IPS-15b (cell line): ENCODE measurements around the gene PLSCR4.
"Not testable (repeated sequence)": the region's sequence is repeated elsewhere in the genome, so short reads cannot be mapped to it uniquely, and the experiment has no call there.

ENCODE experiments used
- H3K27me3 ChIP-seq: one replicate; pipeline ENCODE4 v1.6.1; 2013; ENCODE audit warnings: low read length; ENCODE audit not compliant: control insufficient read depth, insufficient read depth
- H3K36me3 ChIP-seq: one replicate; pipeline ENCODE4 v1.6.1; 2013; ENCODE audit warnings: low read length; ENCODE audit not compliant: control insufficient read depth, insufficient read depth
- H3K4me1 ChIP-seq: one replicate; pipeline ENCODE4 v1.6.1; 2013; ENCODE audit warnings: mild to moderate bottlenecking, low read length; ENCODE audit not compliant: control insufficient read depth, insufficient read depth
- H3K4me3 ChIP-seq: one replicate; pipeline ENCODE4 v1.5.1; 2013; ENCODE audit warnings: low read depth, low read length
- H3K9ac ChIP-seq: one replicate; pipeline ENCODE4 v1.6.1; 2013; ENCODE audit warnings: low read depth, mild to moderate bottlenecking, low read length
- H3K9me3 ChIP-seq: one replicate; pipeline ENCODE4 v1.6.1; 2013; ENCODE audit warnings: mild to moderate bottlenecking, low read length; ENCODE audit not compliant: control insufficient read depth, insufficient read depth

PLSCR4 gene

GRCh38 chr3:146250449-146251382 is at the start of gene PLSCR4:
Gene PLSCR4 (minus strand): TSS chr3:146251105. CDS start chr3:146222071, 29,034 bp downstream.
- Histone ChIP-seq H3K4me1 (no peaks in the 10 kb centered on the region), H3K9me3 (no peaks in the 10 kb centered on the region), H3K4me3 (peak within 1 kb of the TSS; percentile 70), H3K9ac (peak within 1 kb of the TSS; percentile 42), H3K36me3 (no peaks in the 10 kb centered on the region), H3K27me3 (peaks cover 8% of the 10 kb centered on the region)

GRCh38 chr3:146293401-146293800 is 42.5 kb upstream of the PLSCR4 start:
- H3K9me3 ChIP-seq, H3K27me3 ChIP-seq, H3K36me3 ChIP-seq, H3K4me1 ChIP-seq, H3K4me3 ChIP-seq, H3K9ac ChIP-seq: not testable (repeated sequence)

GRCh38 chr3:146283781-146284445 is 33.0 kb upstream of the PLSCR4 start:
- H3K9me3 ChIP-seq = no peaks in the 10 kb centered on the region
- no peaks in the 10 kb centered on the region for H3K27me3 ChIP-seq
- no peak overlapping the region for H3K9ac ChIP-seq
- no peak overlapping the region for H3K4me3 ChIP-seq
- H3K4me1 ChIP-seq = no peaks in the 10 kb centered on the region
- no peaks in the 10 kb centered on the region for H3K36me3 ChIP-seq

- Histone ChIP-seq H3K4me1 (no peaks in the 10 kb centered on the region), H3K36me3 (no peaks in the 10 kb centered on the region), H3K9me3 (no peaks in the 10 kb centered on the region), H3K4me3 (no peak overlapping the region), H3K9ac (no peak overlapping the region), H3K27me3 (no peaks in the 10 kb centered on the region)
These were observed 30.0 kb upstream of the PLSCR4 start for GRCh38 chr3:146280864-146281263.

- no peaks in the 10 kb centered on the region for H3K9me3 ChIP-seq
- H3K9ac ChIP-seq = no peak overlapping the region
- H3K27me3 ChIP-seq = no peaks in the 10 kb centered on the region
- H3K4me3 ChIP-seq = no peak overlapping the region
- no peaks in the 10 kb centered on the region for H3K4me1 ChIP-seq
- no peaks in the 10 kb centered on the region for H3K36me3 ChIP-seq
These were observed 29.0 kb upstream of the PLSCR4 start for GRCh38 chr3:146279951-146280350.

- H3K9me3 ChIP-seq = no peaks in the 10 kb centered on the region
- H3K4me1 ChIP-seq = no peaks in the 10 kb centered on the region
- no peak overlapping the region for H3K4me3 ChIP-seq
- H3K27me3 ChIP-seq = no peaks in the 10 kb centered on the region
- H3K9ac ChIP-seq = no peak overlapping the region
- H3K36me3 ChIP-seq = no peaks in the 10 kb centered on the region
These were observed 28.1 kb upstream of the PLSCR4 start for GRCh38 chr3:146279013-146279412.

- no peaks in the 10 kb centered on the region for H3K27me3 ChIP-seq
- no peak overlapping the region for H3K4me3 ChIP-seq
- H3K9ac ChIP-seq = no peak overlapping the region
- no peaks in the 10 kb centered on the region for H3K4me1 ChIP-seq
- H3K9me3 ChIP-seq = no peaks in the 10 kb centered on the region
- no peaks in the 10 kb centered on the region for H3K36me3 ChIP-seq
These were observed 27.2 kb upstream of the PLSCR4 start for GRCh38 chr3:146277953-146278631.

GRCh38 chr3:146275476-146275875 is 24.6 kb upstream of the PLSCR4 start:
- no peaks in the 10 kb centered on the region for H3K4me1 ChIP-seq
- H3K27me3 ChIP-seq = no peaks in the 10 kb centered on the region
- H3K4me3 ChIP-seq = no peak overlapping the region
- H3K36me3 ChIP-seq = no peaks in the 10 kb centered on the region
- H3K9ac ChIP-seq = no peak overlapping the region
- no peaks in the 10 kb centered on the region for H3K9me3 ChIP-seq

GRCh38 chr3:146274833-146275232 is 23.9 kb upstream of the PLSCR4 start:
- H3K36me3 ChIP-seq = no peaks in the 10 kb centered on the region
- H3K4me3 ChIP-seq = no peak overlapping the region
- H3K9ac ChIP-seq = no peak overlapping the region
- H3K9me3 ChIP-seq = no peaks in the 10 kb centered on the region
- no peaks in the 10 kb centered on the region for H3K27me3 ChIP-seq
- no peaks in the 10 kb centered on the region for H3K4me1 ChIP-seq

GRCh38 chr3:146273721-146274407 is 23.0 kb upstream of the PLSCR4 start:
- no peak overlapping the region for H3K4me3 ChIP-seq
- no peaks in the 10 kb centered on the region for H3K4me1 ChIP-seq
- H3K9ac ChIP-seq = no peak overlapping the region
- H3K36me3 ChIP-seq = no peaks in the 10 kb centered on the region
- H3K27me3 ChIP-seq = no peaks in the 10 kb centered on the region
- no peaks in the 10 kb centered on the region for H3K9me3 ChIP-seq

GRCh38 chr3:146271180-146271579 is 20.3 kb upstream of the PLSCR4 start:
- Histone ChIP-seq H3K4me3 (no peak overlapping the region), H3K9me3 (no peaks in the 10 kb centered on the region), H3K4me1 (peaks cover 4% of the 10 kb centered on the region), H3K36me3 (no peaks in the 10 kb centered on the region), H3K27me3 (no peaks in the 10 kb centered on the region), H3K9ac (no peak overlapping the region)
